HL-60 (cell line): ENCODE data around the gene SPINK4.

Experiments used
- DNase-seq, 2 experiments: peaks; one replicate each; pipeline ENCODE4 v3.0.0-alpha.2; 2010 to 2020; ENCODE audit warnings: low read depth in 1 of 2, low spot score in 1 of 2
- H3K27ac ChIP-seq: fragments of 250-450 bp; sonication (Bioruptor Pico); replicated peaks from 2 replicates; pipeline ENCODE4 v1.5.1; 2020; ENCODE audit warnings: mild to moderate bottlenecking, moderate library complexity
- H3K27me3 ChIP-seq: fragments of 250-450 bp; sonication (Bioruptor Pico); 2 replicates; pipeline ENCODE4 v1.5.1; 2021; ENCODE audit warnings: mild to moderate bottlenecking, moderate library complexity; ENCODE audit not compliant: insufficient read depth, poor library complexity, severe bottlenecking
- H3K4me3 ChIP-seq: replicated peaks from 2 replicates; pipeline ENCODE4 v1.5.1; 2011; ENCODE audit warnings: mild to moderate bottlenecking, control low read depth, low read length; ENCODE audit not compliant: insufficient read depth
- GABPA ChIP-seq: IDR thresholded peaks from 2 replicates; pipeline ENCODE4 v1.6.1; 2012; ENCODE audit warnings: low read depth
- POLR2AphosphoS5 ChIP-seq: IDR thresholded peaks from 2 replicates; pipeline ENCODE4 v1.6.1; 2012; ENCODE audit warnings: low read depth
- REST ChIP-seq: IDR thresholded peaks from 2 replicates; pipeline ENCODE4 v1.6.1; 2012; ENCODE audit warnings: low read depth; ENCODE audit not compliant: insufficient replicate concordance
- SPI1 ChIP-seq: IDR thresholded peaks from 2 replicates; pipeline ENCODE4 v1.6.1; 2012; ENCODE audit warnings: low read depth, mild to moderate bottlenecking, borderline replicate concordance
- TF ChIP-seq, protein P1 (sequence below): IDR thresholded peaks from one replicate; pipeline ENCODE4 v1.5.1; 2011; ENCODE audit warnings: low read length, control low read depth, inconsistent platforms; ENCODE audit not compliant: insufficient read depth

The SPINK4 gene

GRCh38 chr9:33277484-33277883 is 37.5 kb downstream of the SPINK4 start:
- Histone ChIP-seq H3K27me3 (no peaks in the 10 kb centered on the region), H3K4me3 (no peak overlapping the region), H3K27ac (no peak overlapping the region)
- TF ChIP-seq SPI1, result no peak
- TF ChIP-seq POLR2AphosphoS5, result no peak
- no peak for TF ChIP-seq GABPA
- no peak for DNase-seq

DNA sequence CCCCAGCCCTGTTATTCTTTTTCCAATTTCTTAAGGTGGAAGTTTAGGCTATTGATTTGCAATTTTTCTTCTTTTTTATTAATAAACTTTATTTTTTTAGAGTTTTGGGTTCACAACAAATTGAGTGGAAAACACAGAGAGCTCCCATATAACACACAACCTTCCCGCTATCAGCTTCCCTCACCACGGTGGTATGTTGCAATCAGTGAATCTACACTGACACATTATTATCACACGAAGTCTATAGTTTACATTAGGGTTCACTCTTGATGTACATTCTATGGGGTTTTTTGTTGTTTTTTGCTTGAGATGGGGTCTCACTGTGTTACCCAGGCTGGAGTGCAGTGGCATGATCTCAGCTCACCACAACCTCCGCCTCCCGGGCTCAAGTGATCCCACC is 45.5 kb downstream of the SPINK4 start:
- Histone ChIP-seq H3K4me3 (no peak overlapping the region), H3K27ac (no peak overlapping the region), H3K27me3 (no peaks in the 10 kb centered on the region)
- TF ChIP-seq SPI1 (no peak), REST (no peak), GABPA (no peak), POLR2AphosphoS5 (no peak)
- TF ChIP-seq, protein P1, sequence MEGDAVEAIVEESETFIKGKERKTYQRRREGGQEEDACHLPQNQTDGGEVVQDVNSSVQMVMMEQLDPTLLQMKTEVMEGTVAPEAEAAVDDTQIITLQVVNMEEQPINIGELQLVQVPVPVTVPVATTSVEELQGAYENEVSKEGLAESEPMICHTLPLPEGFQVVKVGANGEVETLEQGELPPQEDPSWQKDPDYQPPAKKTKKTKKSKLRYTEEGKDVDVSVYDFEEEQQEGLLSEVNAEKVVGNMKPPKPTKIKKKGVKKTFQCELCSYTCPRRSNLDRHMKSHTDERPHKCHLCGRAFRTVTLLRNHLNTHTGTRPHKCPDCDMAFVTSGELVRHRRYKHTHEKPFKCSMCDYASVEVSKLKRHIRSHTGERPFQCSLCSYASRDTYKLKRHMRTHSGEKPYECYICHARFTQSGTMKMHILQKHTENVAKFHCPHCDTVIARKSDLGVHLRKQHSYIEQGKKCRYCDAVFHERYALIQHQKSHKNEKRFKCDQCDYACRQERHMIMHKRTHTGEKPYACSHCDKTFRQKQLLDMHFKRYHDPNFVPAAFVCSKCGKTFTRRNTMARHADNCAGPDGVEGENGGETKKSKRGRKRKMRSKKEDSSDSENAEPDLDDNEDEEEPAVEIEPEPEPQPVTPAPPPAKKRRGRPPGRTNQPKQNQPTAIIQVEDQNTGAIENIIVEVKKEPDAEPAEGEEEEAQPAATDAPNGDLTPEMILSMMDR, result no peak
- peak in 1 of 2 experiments; percentile 5 for DNase-seq

GRCh38 chr9:33287087-33287490 is 47.1 kb downstream of the SPINK4 start:
- Histone ChIP-seq H3K27ac (0 out of 2 replicates have a peak overlapping the region, but pooled peaks have one; percentile 12), H3K27me3 (no peaks in the 10 kb centered on the region), H3K4me3 (no peak overlapping the region)
- TF ChIP-seq SPI1 (no peak), REST (no peak), POLR2AphosphoS5 (no peak)
- TF ChIP-seq, protein P1, result peak; percentile 80
- DNase-seq, result peak; percentile 34 to 77

DNA sequence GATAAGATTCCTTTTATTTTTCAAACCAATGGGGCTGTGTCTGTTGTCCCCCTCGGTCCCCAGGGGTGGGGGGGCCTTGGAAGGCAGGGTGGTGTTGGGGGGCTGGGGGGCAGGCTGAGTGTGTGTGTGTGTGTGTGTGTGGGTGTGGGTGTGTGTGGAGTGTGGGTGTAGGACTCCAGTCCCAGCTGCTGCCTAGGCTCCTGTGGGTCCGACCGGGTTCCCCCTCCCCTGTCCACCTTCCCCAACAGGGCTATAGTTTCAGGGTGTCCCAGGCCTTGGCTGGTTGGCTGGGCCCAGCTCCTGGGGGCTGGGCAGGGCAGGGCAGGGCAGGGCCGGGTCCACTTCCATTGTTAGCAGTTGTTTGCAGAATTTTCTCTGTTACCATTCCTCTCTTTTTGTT is 48.3 kb downstream of the SPINK4 start:
- no peak for TF ChIP-seq POLR2AphosphoS5
- TF ChIP-seq SPI1, result no peak
- TF ChIP-seq GABPA, result no peak
- TF ChIP-seq, protein P1, result no peak
- TF ChIP-seq REST, result no peak
- H3K27ac ChIP-seq, result no peak overlapping the region; the same call in 1 of the 2 replicates
- DNase-seq, result no peak

More for the DNA sequence above, 48.3 kb downstream of the SPINK4 start:
- H3K27me3 ChIP-seq, result no peaks in the 10 kb centered on the region
- no peak overlapping the region for H3K4me3 ChIP-seq
